A673 (cell line): ENCODE data around the gene DSCAM.

Source experiments
- EZH2 ChIP-seq: fragments of 200-600 bp; sonication (generic); IDR thresholded peaks from 2 replicates; pipeline ENCODE4 v1.6.1; 2017; ENCODE audit warnings: borderline replicate concordance, low read depth, mild to moderate bottlenecking, mixed read lengths, antibody characterized with exemption, low read length; ENCODE audit not compliant: poor library complexity, severe bottlenecking
- TF ChIP-seq, protein P1 (sequence below): fragments of 300-800, 200-600 bp; sonication (generic); conservative IDR thresholded peaks from 2 replicates; pipeline ENCODE4 v1.5.1; 2017; ENCODE audit warnings: low read depth, mild to moderate bottlenecking, antibody characterized with exemption, low read length, moderate library complexity, mixed read lengths

DNA sequence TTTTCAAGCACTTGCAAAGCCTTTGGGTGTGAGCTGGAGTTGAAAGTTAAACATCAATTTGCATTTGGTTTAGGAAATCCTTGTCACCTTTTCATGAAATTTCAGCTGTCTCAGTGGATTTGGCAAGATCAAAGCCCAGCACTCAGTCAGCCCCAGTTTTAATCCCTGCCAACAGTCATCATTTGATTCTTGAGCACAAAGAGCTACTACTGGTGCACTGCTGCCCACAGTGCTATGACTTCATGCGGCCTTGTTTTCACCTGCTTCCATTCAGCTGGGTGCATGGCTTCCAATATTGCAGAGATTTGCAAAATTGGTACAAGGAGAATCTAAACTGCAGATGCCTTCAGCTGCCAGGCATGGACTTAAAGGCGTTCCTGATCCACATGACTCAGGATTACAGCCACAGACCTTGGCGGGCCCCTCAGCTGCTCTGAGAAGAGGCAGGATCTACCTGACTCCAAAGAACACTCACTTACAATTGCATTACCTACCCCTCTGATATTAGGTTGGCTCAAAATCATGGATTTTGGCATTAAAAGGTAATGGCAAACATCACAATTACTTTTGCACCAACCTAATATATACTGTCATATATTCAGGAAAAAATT is 259.1 kb downstream of the DSCAM start:
- TF ChIP-seq, protein P1, sequence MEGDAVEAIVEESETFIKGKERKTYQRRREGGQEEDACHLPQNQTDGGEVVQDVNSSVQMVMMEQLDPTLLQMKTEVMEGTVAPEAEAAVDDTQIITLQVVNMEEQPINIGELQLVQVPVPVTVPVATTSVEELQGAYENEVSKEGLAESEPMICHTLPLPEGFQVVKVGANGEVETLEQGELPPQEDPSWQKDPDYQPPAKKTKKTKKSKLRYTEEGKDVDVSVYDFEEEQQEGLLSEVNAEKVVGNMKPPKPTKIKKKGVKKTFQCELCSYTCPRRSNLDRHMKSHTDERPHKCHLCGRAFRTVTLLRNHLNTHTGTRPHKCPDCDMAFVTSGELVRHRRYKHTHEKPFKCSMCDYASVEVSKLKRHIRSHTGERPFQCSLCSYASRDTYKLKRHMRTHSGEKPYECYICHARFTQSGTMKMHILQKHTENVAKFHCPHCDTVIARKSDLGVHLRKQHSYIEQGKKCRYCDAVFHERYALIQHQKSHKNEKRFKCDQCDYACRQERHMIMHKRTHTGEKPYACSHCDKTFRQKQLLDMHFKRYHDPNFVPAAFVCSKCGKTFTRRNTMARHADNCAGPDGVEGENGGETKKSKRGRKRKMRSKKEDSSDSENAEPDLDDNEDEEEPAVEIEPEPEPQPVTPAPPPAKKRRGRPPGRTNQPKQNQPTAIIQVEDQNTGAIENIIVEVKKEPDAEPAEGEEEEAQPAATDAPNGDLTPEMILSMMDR, result no peak
- TF ChIP-seq EZH2, result no peak
